ENCODE results near the gene DNAH9. TPM values are rescaled to one million over a fixed set of nuclear protein-coding genes. Genes with fewer than 3 reads are reported as not detected.

DNAH9 gene
- total RNA-seq, 3 donors from 2014 or later (not counting 1 experiment from before 2014, with no cell fraction given) = not detected

DNA sequence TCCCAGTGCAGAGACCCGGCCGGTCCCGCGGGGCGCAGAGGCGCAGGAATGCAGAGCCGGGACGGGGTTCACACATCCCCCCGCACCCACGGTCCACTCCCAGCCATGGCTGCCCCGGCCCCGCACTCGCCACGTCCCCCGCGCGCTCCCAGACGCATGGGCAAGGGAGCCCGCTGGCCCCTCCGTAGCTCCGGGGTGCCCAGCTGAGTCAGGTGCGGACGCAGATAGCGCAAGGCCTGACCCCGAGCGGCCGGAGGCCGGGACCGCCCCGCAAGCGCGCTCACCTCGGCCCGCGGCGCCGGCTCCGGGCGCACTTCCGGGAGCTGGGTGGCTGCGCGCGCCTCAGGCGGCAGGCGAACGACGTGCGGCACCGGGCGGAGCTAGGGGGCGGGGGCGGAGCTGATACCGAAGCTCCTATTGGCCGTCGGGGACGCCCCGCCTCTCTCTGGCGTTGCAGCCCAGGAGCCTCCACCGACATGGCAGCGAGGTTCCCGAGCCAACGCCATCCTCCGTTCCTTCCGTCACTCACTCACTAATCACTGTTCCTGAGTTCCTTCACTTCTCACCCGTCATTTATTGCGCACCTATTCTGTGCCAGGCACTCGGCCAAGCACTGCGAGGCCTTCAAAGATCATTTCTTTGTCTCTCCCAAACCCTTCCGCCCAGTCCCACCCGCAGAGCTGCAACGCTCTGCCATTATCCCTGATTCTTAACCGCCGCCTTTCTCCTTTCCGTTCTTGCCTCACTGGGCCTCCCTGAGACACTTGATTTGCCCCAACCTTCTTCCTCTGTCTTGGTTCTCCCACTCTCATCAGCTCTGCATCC is 399.1 kb downstream of the DNAH9 start, which contains the start of gene ZNF18:
ZNF18 (minus strand) TSS at position 329 of the 825 bp plus-strand sequence. CDS start 4,646 bp downstream, outside the sequence.
- TF ChIP-seq, protein P1, sequence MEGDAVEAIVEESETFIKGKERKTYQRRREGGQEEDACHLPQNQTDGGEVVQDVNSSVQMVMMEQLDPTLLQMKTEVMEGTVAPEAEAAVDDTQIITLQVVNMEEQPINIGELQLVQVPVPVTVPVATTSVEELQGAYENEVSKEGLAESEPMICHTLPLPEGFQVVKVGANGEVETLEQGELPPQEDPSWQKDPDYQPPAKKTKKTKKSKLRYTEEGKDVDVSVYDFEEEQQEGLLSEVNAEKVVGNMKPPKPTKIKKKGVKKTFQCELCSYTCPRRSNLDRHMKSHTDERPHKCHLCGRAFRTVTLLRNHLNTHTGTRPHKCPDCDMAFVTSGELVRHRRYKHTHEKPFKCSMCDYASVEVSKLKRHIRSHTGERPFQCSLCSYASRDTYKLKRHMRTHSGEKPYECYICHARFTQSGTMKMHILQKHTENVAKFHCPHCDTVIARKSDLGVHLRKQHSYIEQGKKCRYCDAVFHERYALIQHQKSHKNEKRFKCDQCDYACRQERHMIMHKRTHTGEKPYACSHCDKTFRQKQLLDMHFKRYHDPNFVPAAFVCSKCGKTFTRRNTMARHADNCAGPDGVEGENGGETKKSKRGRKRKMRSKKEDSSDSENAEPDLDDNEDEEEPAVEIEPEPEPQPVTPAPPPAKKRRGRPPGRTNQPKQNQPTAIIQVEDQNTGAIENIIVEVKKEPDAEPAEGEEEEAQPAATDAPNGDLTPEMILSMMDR (IDR thresholded peaks at IDR 0.05) = no peak
- Histone ChIP-seq H3K27me3 (ENCODE audit: control insufficient read depth, insufficient read depth, low read length) (no peaks in the 10 kb centered on the region), H3K27ac (ENCODE audit: low read length) (peak within 1 kb of the TSS; percentile 88), H3K36me3 (ENCODE audit: control insufficient read depth, insufficient read depth, low read length) (peaks cover 2% of the 10 kb centered on the region), H3K4me3 (ENCODE audit: low read length) (peak within 1 kb of the TSS; percentile 86), H3K9me3 (ENCODE audit: control insufficient read depth, insufficient read depth, low read length) (peaks cover 2% of the 10 kb centered on the region), H3K4me1 (ENCODE audit: control insufficient read depth, insufficient read depth, low read length) (peaks cover 7% of the 10 kb centered on the region)
- peaks cover 8% of the 10 kb centered on the region for H3K36me3 Mint-ChIP-seq
- H3K27ac Mint-ChIP-seq = peak within 1 kb of the TSS; percentile 87 to 97
- intact Hi-C loops (cut with micrococcal nuclease) = loop anchor here (1.0 kb wide), 1 partner anchor 23 kb away; the partner anchor contains the start of gene MAP2K4
- under 1% methylated on average over 74 of the region's 74 CpGs for WGBS (ENCODE audit: insufficient coverage)
- peaks cover 19 to 26% of the 10 kb centered on the region in 2 donors for H3K4me1 Mint-ChIP-seq
- H3K9me3 Mint-ChIP-seq = peaks cover 0 to 2% of the 10 kb centered on the region in 2 donors
- peak; percentile 96 to 99 (median 97) for ATAC-seq
- DNase-seq = peak; percentile 97
- H3K27me3 Mint-ChIP-seq (ENCODE audit: low read depth in 2 of 2) = peaks cover under 1 to 3% of the 10 kb centered on the region in 2 donors
- peak within 1 kb of the TSS; percentile 95 for H3K4me3 Mint-ChIP-seq

DNA sequence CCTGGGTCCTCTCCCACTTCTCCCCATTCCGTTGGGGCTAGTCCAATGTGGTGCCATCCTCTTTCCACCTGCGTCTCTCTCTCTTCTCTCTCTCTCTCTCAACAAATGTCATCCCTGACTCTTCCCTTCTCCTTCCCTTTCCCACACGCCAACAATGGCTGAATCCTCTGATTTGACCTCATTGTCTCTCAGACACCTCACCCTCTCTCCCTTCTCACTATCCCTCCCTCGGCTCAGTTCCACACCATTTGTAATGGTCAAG is 399.6 kb downstream of the DNAH9 start:
- Histone ChIP-seq H3K27ac (ENCODE audit: low read length) (peak overlapping the region; percentile 86), H3K36me3 (ENCODE audit: control insufficient read depth, insufficient read depth, low read length) (no peaks in the 10 kb centered on the region), H3K9me3 (ENCODE audit: control insufficient read depth, insufficient read depth, low read length) (peaks cover 2% of the 10 kb centered on the region), H3K27me3 (ENCODE audit: control insufficient read depth, insufficient read depth, low read length) (no peaks in the 10 kb centered on the region), H3K4me1 (ENCODE audit: control insufficient read depth, insufficient read depth, low read length) (peaks cover 7% of the 10 kb centered on the region), H3K4me3 (ENCODE audit: low read length) (peak overlapping the region; percentile 86)
- Mint-ChIP-seq H3K27ac (peak overlapping the region; percentile 87 to 97), H3K27me3 (ENCODE audit: low read depth in 2 of 2) (peaks cover 3 to 6% of the 10 kb centered on the region in 2 donors), H3K9me3 (peaks cover 0 to 2% of the 10 kb centered on the region in 2 donors), H3K4me1 (peaks cover 15 to 25% of the 10 kb centered on the region in 2 donors), H3K4me3 (peak overlapping the region; percentile 95), H3K36me3 (peaks cover 2% of the 10 kb centered on the region)
- 80% methylated on average over 4 of the region's 4 CpGs for WGBS (ENCODE audit: insufficient coverage)
- intact Hi-C loops (cut with micrococcal nuclease) = loop anchor here (1.0 kb wide), 1 partner anchor 22 kb away; the partner anchor contains the start of gene MAP2K4
- ATAC-seq (no peak), DNase-seq (no peak)
- TF ChIP-seq, protein P1 (IDR thresholded peaks at IDR 0.05) = no peak

DNA sequence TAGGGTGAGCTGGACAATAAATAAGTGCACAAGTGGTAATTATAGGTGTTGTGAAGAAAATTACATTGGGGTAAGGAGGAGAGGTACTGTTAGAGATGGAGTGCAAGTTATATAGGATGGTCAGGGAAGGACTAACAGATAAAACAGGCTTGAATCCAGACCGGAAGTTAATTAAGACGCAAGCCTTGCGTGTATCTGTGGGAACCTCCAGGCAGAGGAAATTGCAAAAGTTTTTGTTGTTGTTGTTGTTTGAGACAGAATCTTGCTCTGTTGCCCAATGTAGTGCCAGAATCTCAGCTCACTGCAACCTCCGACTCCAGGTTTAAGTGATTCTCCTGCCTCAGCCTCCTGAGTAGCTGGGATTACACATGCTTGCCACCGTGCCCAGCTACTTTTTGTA is 401.4 kb downstream of the DNAH9 start:
- TF ChIP-seq, protein P1 (IDR thresholded peaks at IDR 0.05) = no peak
- H3K27ac ChIP-seq (ENCODE audit: low read length) = no peak overlapping the region
- no peaks in the 10 kb centered on the region for H3K27me3 ChIP-seq (ENCODE audit: control insufficient read depth, insufficient read depth, low read length)
- WGBS (ENCODE audit: insufficient coverage) = 90% methylated on average over 5 of the region's 5 CpGs
- no peaks in the 10 kb centered on the region for H3K36me3 ChIP-seq (ENCODE audit: control insufficient read depth, insufficient read depth, low read length)
- no peak overlapping the region for H3K27ac Mint-ChIP-seq
- H3K9me3 Mint-ChIP-seq = peaks cover 0 to 2% of the 10 kb centered on the region in 2 donors
- H3K9me3 ChIP-seq (ENCODE audit: control insufficient read depth, insufficient read depth, low read length) = peaks cover 2% of the 10 kb centered on the region
- H3K4me3 Mint-ChIP-seq = no peak overlapping the region
- peaks cover 7% of the 10 kb centered on the region for H3K4me1 ChIP-seq (ENCODE audit: control insufficient read depth, insufficient read depth, low read length)
- no peak for ATAC-seq
- no peaks in the 10 kb centered on the region for H3K36me3 Mint-ChIP-seq
- intact Hi-C loops (cut with micrococcal nuclease) = no loop called here
- DNase-seq = no peak
- peaks cover 3 to 7% of the 10 kb centered on the region in 2 donors for H3K27me3 Mint-ChIP-seq (ENCODE audit: low read depth in 2 of 2)
- no peak overlapping the region for H3K4me3 ChIP-seq (ENCODE audit: low read length)
- peaks cover 9 to 20% of the 10 kb centered on the region in 2 donors for H3K4me1 Mint-ChIP-seq

Measured in natural killer cell (primary cell).